GM18505 (cell line): ENCODE results near the gene PAK1.

ENCODE experiments used
- ATAC-seq: cut with Tn5 transposase; IDR thresholded peaks from one replicate; pipeline ENCODE4 v1.9.1; 2021; ENCODE audit not compliant: unreplicated experiment
- POLR2A ChIP-seq: IDR thresholded peaks from 4 replicates; pipeline ENCODE4 v1.6.1; 2011; ENCODE audit warnings: borderline replicate concordance; ENCODE audit not compliant: insufficient read depth, insufficient read length; ENCODE audit errors: extremely low read depth

Gene PAK1

GRCh38 chr11:77473801-77474683 lies at the start of gene PAK1:
Gene PAK1 (minus strand): TSS chr11:77474094. CDS start chr11:77392520, 81,574 bp downstream.
- no peak for TF ChIP-seq POLR2A

GRCh38 chr11:77522215-77522614 lies 48.3 kb upstream of the PAK1 start:
- TF ChIP-seq POLR2A = no peak
- ATAC-seq = no peak

More at GRCh38 chr11:77473801-77474683, at the start of gene PAK1:
- ATAC-seq = peak; percentile 60

GRCh38 chr11:77519847-77520246 lies 46.0 kb upstream of the PAK1 start:
- no peak for TF ChIP-seq POLR2A
- no peak for ATAC-seq

GRCh38 chr11:77518471-77518870 lies 44.6 kb upstream of the PAK1 start:
- no peak for TF ChIP-seq POLR2A
- no peak for ATAC-seq

- no peak for ATAC-seq
- no peak for TF ChIP-seq POLR2A
Measured at GRCh38 chr11:77517753-77518152, 43.9 kb upstream of the PAK1 start.

GRCh38 chr11:77517226-77517625 lies 43.3 kb upstream of the PAK1 start:
- no peak for ATAC-seq

GRCh38 chr11:77515483-77515882 lies 41.6 kb upstream of the PAK1 start:
- TF ChIP-seq POLR2A = no peak

More at GRCh38 chr11:77517226-77517625, 43.3 kb upstream of the PAK1 start:
- no peak for TF ChIP-seq POLR2A

GRCh38 chr11:77515063-77515462 lies 41.2 kb upstream of the PAK1 start:
- no peak for TF ChIP-seq POLR2A
- no peak for ATAC-seq

More at GRCh38 chr11:77515483-77515882, 41.6 kb upstream of the PAK1 start:
- no peak for ATAC-seq

GRCh38 chr11:77512092-77512491 lies 38.2 kb upstream of the PAK1 start:
- no peak for ATAC-seq
- no peak for TF ChIP-seq POLR2A

GRCh38 chr11:77510851-77511250 lies 37.0 kb upstream of the PAK1 start:
- TF ChIP-seq POLR2A = no peak
- ATAC-seq = no peak

- TF ChIP-seq POLR2A = no peak
- ATAC-seq = no peak
Measured at GRCh38 chr11:77510095-77510494, 36.2 kb upstream of the PAK1 start.

- no peak for ATAC-seq
- TF ChIP-seq POLR2A = no peak
Measured at GRCh38 chr11:77508019-77508418, 34.1 kb upstream of the PAK1 start.

GRCh38 chr11:77506857-77507256 lies 33.0 kb upstream of the PAK1 start:
- ATAC-seq = no peak

GRCh38 chr11:77505956-77506355 lies 32.1 kb upstream of the PAK1 start:
- TF ChIP-seq POLR2A = no peak
- ATAC-seq = no peak

More at GRCh38 chr11:77506857-77507256, 33.0 kb upstream of the PAK1 start:
- TF ChIP-seq POLR2A = no peak
